ENCODE measurements around the gene ATP8A2. TPM values are rescaled to one million over a fixed set of nuclear protein-coding genes. Genes with fewer than 3 reads are reported as not detected.

ATP8A2 gene
- total RNA-seq, 4 donors from 2014 or later = 0.16 to 0.54 (median 0.26) TPM

- no peaks in the 10 kb centered on the region for H3K36me3 ChIP-seq
Measured at GRCh38 chr13:25992076-25992475, 620.3 kb downstream of the ATP8A2 start.

GRCh38 chr13:26007261-26008125, 635.7 kb downstream of the ATP8A2 start:
- no peak overlapping the region for H3K27ac ChIP-seq
- no peak for ATAC-seq
- no peaks in the 10 kb centered on the region for H3K36me3 ChIP-seq
- WGBS, 2 donors (ENCODE audit: low coverage in 1 of 2) = 25% methylated on average over 1 of the region's 1 CpG; no CpG with 5 or more reads in 1 of the 2 donors
- peaks cover 0 to 6% (median 0%) of the 10 kb centered on the region in 3 donors for H3K9me3 ChIP-seq
- H3K27me3 ChIP-seq = peaks cover 12% of the 10 kb centered on the region
- H3K4me1 ChIP-seq = peaks cover 0 to 5% (median 0%) of the 10 kb centered on the region in 3 donors
- TF ChIP-seq EP300 (IDR thresholded peaks at IDR 0.05) = no peak
- H3K4me3 ChIP-seq = no peak overlapping the region

More at GRCh38 chr13:25992076-25992475, 620.3 kb downstream of the ATP8A2 start:
- no peak for ATAC-seq
- Histone ChIP-seq H3K9me3 (peaks cover 0 to 34% (median 0%) of the 10 kb centered on the region in 3 donors), H3K27ac (no peak overlapping the region), H3K4me1 (peaks cover 0 to 4% (median 0%) of the 10 kb centered on the region in 3 donors), H3K27me3 (no peaks in the 10 kb centered on the region), H3K4me3 (no peak overlapping the region)
- TF ChIP-seq CTCF (IDR thresholded peaks at IDR 0.05) (no peak), POLR2A (IDR thresholded peaks at IDR 0.05) (no peak), EP300 (IDR thresholded peaks at IDR 0.05) (no peak), POLR2AphosphoS5 (IDR thresholded peaks at IDR 0.05) (no peak)
- WGBS, 2 donors (ENCODE audit: low coverage in 1 of 2) = 57 to 58% methylated on average over 1 of the region's 1 CpG

- no peak overlapping the region for H3K27ac ChIP-seq
- H3K27me3 ChIP-seq = peaks cover 29% of the 10 kb centered on the region
- TF ChIP-seq POLR2AphosphoS5 (IDR thresholded peaks at IDR 0.05) (no peak), EP300 (IDR thresholded peaks at IDR 0.05) (no peak), CTCF (IDR thresholded peaks at IDR 0.05) (no peak), POLR2A (IDR thresholded peaks at IDR 0.05) (no peak)
- no peaks in the 10 kb centered on the region for H3K36me3 ChIP-seq
- 68 to 70% methylated on average over 7 to 10 of the region's 13 CpGs for WGBS, 2 donors (ENCODE audit: low coverage in 1 of 2)
- no peak overlapping the region for H3K4me3 ChIP-seq
- peaks cover 0 to 6% (median 0%) of the 10 kb centered on the region in 3 donors for H3K4me1 ChIP-seq
- H3K9me3 ChIP-seq = no peaks in the 10 kb centered on the region
- no peak for ATAC-seq
Measured at GRCh38 chr13:26010487-26011207, 638.9 kb downstream of the ATP8A2 start.

GRCh38 chr13:26011208-26011573, 639.4 kb downstream of the ATP8A2 start:
- Histone ChIP-seq H3K9me3 (no peaks in the 10 kb centered on the region), H3K27ac (no peak overlapping the region), H3K4me3 (no peak overlapping the region), H3K27me3 (peaks cover 29% of the 10 kb centered on the region), H3K4me1 (peaks cover 0 to 6% (median 0%) of the 10 kb centered on the region in 3 donors), H3K36me3 (no peaks in the 10 kb centered on the region)
- no peak for ATAC-seq
- 80 to 89% methylated on average over 2 to 4 of the region's 4 CpGs for WGBS, 2 donors (ENCODE audit: low coverage in 1 of 2)
- TF ChIP-seq EP300 (IDR thresholded peaks at IDR 0.05) = no peak
- no peak for TF ChIP-seq CTCF (IDR thresholded peaks at IDR 0.05)
- TF ChIP-seq POLR2AphosphoS5 (IDR thresholded peaks at IDR 0.05) = no peak
- TF ChIP-seq POLR2A (IDR thresholded peaks at IDR 0.05) = no peak

- peak overlapping the region in 1 of 2 donors; percentile 39 for H3K4me3 ChIP-seq
- H3K36me3 ChIP-seq = no peaks in the 10 kb centered on the region
- TF ChIP-seq CTCF (IDR thresholded peaks at IDR 0.05) (no peak), EP300 (IDR thresholded peaks at IDR 0.05) (no peak), POLR2A (IDR thresholded peaks at IDR 0.05) (no peak), POLR2AphosphoS5 (IDR thresholded peaks at IDR 0.05) (no peak)
- WGBS, 2 donors (ENCODE audit: low coverage in 1 of 2) = 0 to 24% methylated on average over 1 to 8 of the region's 53 CpGs
- peaks cover 29% of the 10 kb centered on the region for H3K27me3 ChIP-seq
- H3K27ac ChIP-seq = no peak overlapping the region
- H3K4me1 ChIP-seq = peaks cover 0 to 6% (median 0%) of the 10 kb centered on the region in 3 donors
- no peak for ATAC-seq
- no peaks in the 10 kb centered on the region for H3K9me3 ChIP-seq
Measured at GRCh38 chr13:26011996-26012821, 640.4 kb downstream of the ATP8A2 start.
